HG03520 (cell line): ENCODE measurements around the gene RFX4.
A peak's percentile ranks its signal among the peaks of the same experiment; 100 is the strongest.

Source experiments
- ATAC-seq: cut with Tn5 transposase; IDR thresholded peaks from one replicate; pipeline ENCODE4 v1.9.1; 2021; ENCODE audit warnings: mild to moderate bottlenecking, moderate library complexity; ENCODE audit not compliant: unreplicated experiment

RFX4 gene

GRCh38 chr12:106758349-106759110 is 175.7 kb downstream of the RFX4 start:
- no peak for ATAC-seq

- peak; percentile 25 for ATAC-seq
Observed at GRCh38 chr12:106759526-106760183, 176.9 kb downstream of the RFX4 start.

GRCh38 chr12:106760184-106760531 is 177.4 kb downstream of the RFX4 start:
- peak; percentile 98 for ATAC-seq

- no peak for ATAC-seq
Observed at GRCh38 chr12:106764220-106764619, 181.4 kb downstream of the RFX4 start.

GRCh38 chr12:106764738-106765137 is 181.9 kb downstream of the RFX4 start:
- ATAC-seq = no peak

- no peak for ATAC-seq
Observed at GRCh38 chr12:106766393-106766826, 183.6 kb downstream of the RFX4 start.

GRCh38 chr12:106767206-106767605 is 184.4 kb downstream of the RFX4 start:
- ATAC-seq = no peak

- no peak for ATAC-seq
Observed at GRCh38 chr12:106767954-106768822, 185.4 kb downstream of the RFX4 start.

GRCh38 chr12:106769078-106769477 is 186.3 kb downstream of the RFX4 start:
- no peak for ATAC-seq

GRCh38 chr12:106769546-106769945 is 186.7 kb downstream of the RFX4 start:
- no peak for ATAC-seq

GRCh38 chr12:106771425-106771824 is 188.6 kb downstream of the RFX4 start:
- ATAC-seq = no peak

- ATAC-seq = no peak
Observed at GRCh38 chr12:106773286-106774004, 190.6 kb downstream of the RFX4 start.

GRCh38 chr12:106774005-106774807 is 191.4 kb downstream of the RFX4 start, which contains the start of gene RIC8B:
Gene RIC8B (plus strand): TSS chr12:106774682. CDS start chr12:106774746, 64 bp downstream.
- ATAC-seq = peak; percentile 77

- ATAC-seq = peak; percentile 2
Observed at GRCh38 chr12:106774808-106775524, 192.2 kb downstream of the RFX4 start.

- ATAC-seq = no peak
Observed at GRCh38 chr12:106776897-106777296, 194.1 kb downstream of the RFX4 start.

- no peak for ATAC-seq
Observed at GRCh38 chr12:106780010-106780631, 197.3 kb downstream of the RFX4 start.

GRCh38 chr12:106782619-106783018 is 199.8 kb downstream of the RFX4 start:
- ATAC-seq = no peak

- no peak for ATAC-seq
Observed at GRCh38 chr12:106783515-106783914, 200.7 kb downstream of the RFX4 start.

- no peak for ATAC-seq
Observed at GRCh38 chr12:106790020-106790419, 207.2 kb downstream of the RFX4 start.
